Lung (tissue), 16 donors: ENCODE data around the gene KCTD16. TPM values are rescaled to one million over a fixed set of nuclear protein-coding genes. Genes with fewer than 3 reads are reported as not detected.

Experiments used
- ATAC-seq: fragments of 200-7000 bp; cut with Tn5 transposase; one replicate; pipeline ENCODE4 v1.9.1; 2020; ENCODE audit warnings: moderate number of reproducible peaks; ENCODE audit not compliant: insufficient read depth, low FRiP score
- DNase-seq, 3 donors: peaks; one replicate each; pipeline ENCODE4 v3.0.0-alpha.2; 2013 to 2017
- H3K27ac ChIP-seq, 2 donors: one replicate each; pipeline ENCODE4 v1.5.1; 2013; ENCODE audit warnings: mild to moderate bottlenecking in 2 of 2, moderate library complexity in 2 of 2, control low read depth in 1 of 2, inconsistent platforms in 1 of 2, low read depth in 1 of 2, low read length in 1 of 2
- H3K27me3 ChIP-seq, 3 donors: one replicate each; pipeline ENCODE4 v1.5.1; 2013; ENCODE audit warnings: low read length in 2 of 3; ENCODE audit not compliant: control insufficient read depth in 3 of 3, insufficient read depth in 3 of 3
- H3K36me3 ChIP-seq, 4 donors: one replicate each; pipeline ENCODE4 v1.5.1; 2013; ENCODE audit warnings: low read length in 4 of 4, mild to moderate bottlenecking in 1 of 4, moderate library complexity in 1 of 4; ENCODE audit not compliant: control insufficient read depth in 4 of 4, insufficient read depth in 4 of 4
- H3K4me1 ChIP-seq, 5 donors: one replicate each; pipeline ENCODE4 v1.5.1; 2013; ENCODE audit warnings: low read length in 5 of 5, mild to moderate bottlenecking in 2 of 5, moderate library complexity in 1 of 5; ENCODE audit not compliant: control insufficient read depth in 5 of 5, insufficient read depth in 5 of 5
- H3K4me3 ChIP-seq: one replicate; pipeline ENCODE4 v1.5.1; 2013; ENCODE audit warnings: mild to moderate bottlenecking, control low read depth, moderate library complexity
- H3K9ac ChIP-seq, 2 donors: one replicate each; pipeline ENCODE4 v1.5.1; 2013; ENCODE audit warnings: low read length in 2 of 2, control low read depth in 1 of 2; ENCODE audit not compliant: insufficient read depth in 1 of 2
- H3K9me3 ChIP-seq, 4 donors: one replicate each; pipeline ENCODE4 v1.5.1; 2013; ENCODE audit warnings: low read length in 3 of 4, mild to moderate bottlenecking in 1 of 4, moderate library complexity in 1 of 4; ENCODE audit not compliant: control insufficient read depth in 4 of 4, insufficient read depth in 3 of 4
- CTCF ChIP-seq: IDR thresholded peaks from 2 replicates; pipeline ENCODE4 v1.5.1; 2012; ENCODE audit warnings: mild to moderate bottlenecking; ENCODE audit errors: control extremely low read depth, extremely low read depth
- WGBS, 2 donors: extraction: QIAGEN DNeasy Blood & Tissue Kit; methylation state at CpG; one replicate each; pipeline ENCODE4 v1.1.7; 2013; 5-methylcytosine and 5-hydroxymethylcytosine counted together
- long read RNA-seq, 5 donors: transcript quantifications; one replicate each; lab custom pipeline, GENCODE V29; 2026
- polyA plus RNA-seq, 2 donors: library from polyadenylated mRNA; stranded (reverse); fragments of 200-250 nt; gene quantifications; one replicate each; pipeline ENCODE4 v1.2.1, GENCODE V29; 2013
- total RNA-seq, 2 donors: library from RNA; depleted of rRNA in 1 of 2; stranded (reverse); fragments of >200 nt in 1 of 2; gene quantifications; one replicate each; pipeline ENCODE4 v1.2.1, GENCODE V29; 2014 to 2021
- donor health status: control.
- donor health status: control.
- donor health status: Bipolar disorder and iron deficiency.
- donor health status: healthy.
- donor health status: DM: yes; HTN: yes; CAD: no.

KCTD16 gene
- total RNA-seq (under 1 TPM; 0.46 to 0.63 TPM), polyA plus RNA-seq (under 1 TPM; 0.07 to 0.08 TPM)
- long read RNA-seq, donor 1: 0 reads
- long read RNA-seq, donor 2: 0 reads
- long read RNA-seq, donor 3: 0 reads
- long read RNA-seq, donor 4: 0 reads
- long read RNA-seq, donor 5: 0 reads

GRCh38 chr5:144170276-144171024, at the start of gene KCTD16, which contains the start of gene YIPF5:
Gene KCTD16, plus strand, starts transcription at chr5:144170873.
Gene YIPF5, minus strand, starts transcription at chr5:144170659. Its CDS starts 704 bp downstream, at chr5:144169955.
- peak within 1 kb of the TSS; percentile 67 to 91 for H3K27ac ChIP-seq
- H3K4me1 ChIP-seq: peaks cover 0 to 14% (median 13%) of the 10 kb centered on the region in 5 donors
- peak; percentile 96 to 98 (median 96) for DNase-seq
- no peaks in the 10 kb centered on the region for H3K9me3 ChIP-seq
- WGBS, 2 donors: 0% methylated on average over 39 of the region's 39 CpGs
- peak within 1 kb of the TSS; percentile 47 to 88 for H3K9ac ChIP-seq
- peak within 1 kb of the TSS; percentile 81 for H3K4me3 ChIP-seq
- TF ChIP-seq CTCF: no peak
- H3K36me3 ChIP-seq: peaks cover 0 to 8% (median 3%) of the 10 kb centered on the region in 4 donors
- peak; percentile 99 for ATAC-seq
- no peaks in the 10 kb centered on the region for H3K27me3 ChIP-seq

DNA sequence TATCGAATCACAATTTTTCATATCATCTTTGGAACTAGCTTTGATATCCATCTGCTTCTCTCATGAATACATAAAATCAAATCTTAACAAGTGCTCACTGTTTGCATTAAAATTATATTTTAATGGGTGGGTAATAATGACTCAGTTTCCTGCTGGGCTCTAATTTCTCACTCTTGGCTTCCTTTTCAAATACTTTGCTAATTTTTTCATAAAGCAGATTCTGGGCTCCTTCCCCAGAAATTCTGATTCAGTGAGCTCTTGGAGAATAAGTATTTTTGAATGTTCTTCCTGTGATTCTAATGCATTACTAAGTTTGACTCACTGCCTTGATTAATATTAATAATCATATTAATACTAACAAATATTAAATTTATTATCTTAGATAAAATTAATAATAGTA, 49.1 kb upstream of the KCTD16 start:
- ATAC-seq: no peak
- Histone ChIP-seq H3K4me3 (no peak overlapping the region), H3K9ac (no peak overlapping the region), H3K4me1 (peaks cover 0 to 13% (median 0%) of the 10 kb centered on the region in 5 donors), H3K36me3 (no peaks in the 10 kb centered on the region), H3K27ac (no peak overlapping the region), H3K9me3 (peaks cover 0 to 3% (median under 1%) of the 10 kb centered on the region in 4 donors), H3K27me3 (no peaks in the 10 kb centered on the region)
- TF ChIP-seq CTCF: no peak
- DNase-seq: no peak
- WGBS, 2 donors: 98 to 100% methylated on average over 1 of the region's 1 CpG

DNA sequence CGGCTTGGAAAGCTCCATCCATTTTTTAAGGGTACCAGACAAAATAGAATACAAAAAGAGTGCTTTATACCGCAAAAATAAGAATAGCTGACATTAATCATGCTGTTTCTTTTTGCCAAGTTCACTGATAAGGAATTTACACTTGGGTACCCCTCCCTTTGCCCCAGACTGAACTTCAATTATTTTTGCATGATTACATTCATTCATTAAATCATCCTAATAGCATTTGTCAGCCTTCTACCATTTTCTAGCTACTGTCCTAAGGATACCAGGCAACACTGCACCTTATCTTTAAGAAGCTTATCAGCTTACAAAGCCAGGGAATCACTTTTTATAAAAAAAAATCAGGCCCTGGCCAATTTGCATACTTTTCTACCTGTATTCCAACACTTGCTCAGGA, 48.6 kb upstream of the KCTD16 start:
- Histone ChIP-seq H3K4me1 (peaks cover 0 to 12% (median 0%) of the 10 kb centered on the region in 5 donors), H3K4me3 (no peak overlapping the region), H3K27me3 (no peaks in the 10 kb centered on the region), H3K27ac (no peak overlapping the region), H3K9ac (no peak overlapping the region), H3K9me3 (peaks cover 0 to 3% (median under 1%) of the 10 kb centered on the region in 4 donors), H3K36me3 (no peaks in the 10 kb centered on the region)
- 69 to 84% methylated on average over 2 of the region's 2 CpGs for WGBS, 2 donors
- TF ChIP-seq CTCF: no peak
- no peak for DNase-seq
- ATAC-seq: no peak
